NT2/D1 (cell line): ENCODE results near the gene RASL10A.

Source experiments
- SUZ12 ChIP-seq: IDR thresholded peaks from 2 replicates; pipeline ENCODE4 v1.6.1; 2011; ENCODE audit not compliant: insufficient read length, insufficient read depth; ENCODE audit errors: extremely low read depth
- ZNF274 ChIP-seq: IDR thresholded peaks from 2 replicates; pipeline ENCODE4 v1.6.1; 2011; ENCODE audit warnings: mild to moderate bottlenecking, low read depth, low read length

DNA sequence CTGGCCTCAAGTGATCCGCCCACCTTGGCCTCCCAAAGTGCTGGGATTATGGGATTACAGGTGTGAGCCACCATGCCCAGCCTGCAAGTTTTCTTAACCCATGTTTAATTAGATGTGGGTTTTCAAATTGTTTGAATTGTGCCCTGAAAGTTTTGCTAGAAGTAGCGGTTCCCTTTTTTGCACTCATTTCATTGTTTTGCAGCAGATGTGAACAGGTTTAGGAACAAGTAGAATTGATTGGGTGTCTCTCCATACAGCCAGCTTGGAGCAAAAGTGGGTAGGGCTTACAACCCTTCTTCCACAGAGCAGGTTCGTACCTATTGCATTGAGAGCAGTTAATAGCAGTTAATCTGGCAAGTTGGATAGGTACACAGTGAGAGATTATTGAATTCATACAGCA, 31.3 kb downstream of the RASL10A start:
- TF ChIP-seq SUZ12 (no peak), ZNF274 (no peak)
